ENCODE data around the gene CIDEB.
"Not testable (repeated sequence)": the region's sequence is repeated elsewhere in the genome, so short reads cannot be mapped to it uniquely, and the experiment has no call there.

Gene CIDEB, protein sequence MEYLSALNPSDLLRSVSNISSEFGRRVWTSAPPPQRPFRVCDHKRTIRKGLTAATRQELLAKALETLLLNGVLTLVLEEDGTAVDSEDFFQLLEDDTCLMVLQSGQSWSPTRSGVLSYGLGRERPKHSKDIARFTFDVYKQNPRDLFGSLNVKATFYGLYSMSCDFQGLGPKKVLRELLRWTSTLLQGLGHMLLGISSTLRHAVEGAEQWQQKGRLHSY

GRCh38 chr14:24307575-24308341 is at the start of gene CIDEB:
Gene CIDEB, minus strand, starts transcription at chr14:24307977. Its CDS starts 119 bp downstream, at chr14:24307858.
- DNase-seq = no peak

- no peak for DNase-seq
Observed at GRCh38 chr14:24356208-24356607, 48.4 kb upstream of the CIDEB start.

GRCh38 chr14:24355009-24355408 is 47.2 kb upstream of the CIDEB start:
- DNase-seq = no peak

DNA sequence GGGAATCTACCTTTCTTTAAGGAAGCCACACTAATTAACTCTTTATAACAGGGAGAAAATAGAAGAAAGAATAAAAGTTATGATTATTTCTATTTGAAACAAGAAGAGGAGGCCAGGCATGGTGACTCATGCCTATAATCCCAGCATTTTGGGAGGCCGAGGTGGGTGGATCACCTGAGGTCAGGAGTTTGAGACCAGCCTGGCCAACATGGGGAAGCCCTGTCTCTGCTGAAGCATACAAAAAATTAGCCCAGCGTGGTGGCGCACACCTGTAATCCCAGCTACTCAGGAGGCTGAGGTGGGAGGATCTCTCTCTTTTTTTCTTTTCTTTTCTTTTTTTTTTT is 46.7 kb upstream of the CIDEB start:
- DNase-seq = not testable (repeated sequence)

DNA sequence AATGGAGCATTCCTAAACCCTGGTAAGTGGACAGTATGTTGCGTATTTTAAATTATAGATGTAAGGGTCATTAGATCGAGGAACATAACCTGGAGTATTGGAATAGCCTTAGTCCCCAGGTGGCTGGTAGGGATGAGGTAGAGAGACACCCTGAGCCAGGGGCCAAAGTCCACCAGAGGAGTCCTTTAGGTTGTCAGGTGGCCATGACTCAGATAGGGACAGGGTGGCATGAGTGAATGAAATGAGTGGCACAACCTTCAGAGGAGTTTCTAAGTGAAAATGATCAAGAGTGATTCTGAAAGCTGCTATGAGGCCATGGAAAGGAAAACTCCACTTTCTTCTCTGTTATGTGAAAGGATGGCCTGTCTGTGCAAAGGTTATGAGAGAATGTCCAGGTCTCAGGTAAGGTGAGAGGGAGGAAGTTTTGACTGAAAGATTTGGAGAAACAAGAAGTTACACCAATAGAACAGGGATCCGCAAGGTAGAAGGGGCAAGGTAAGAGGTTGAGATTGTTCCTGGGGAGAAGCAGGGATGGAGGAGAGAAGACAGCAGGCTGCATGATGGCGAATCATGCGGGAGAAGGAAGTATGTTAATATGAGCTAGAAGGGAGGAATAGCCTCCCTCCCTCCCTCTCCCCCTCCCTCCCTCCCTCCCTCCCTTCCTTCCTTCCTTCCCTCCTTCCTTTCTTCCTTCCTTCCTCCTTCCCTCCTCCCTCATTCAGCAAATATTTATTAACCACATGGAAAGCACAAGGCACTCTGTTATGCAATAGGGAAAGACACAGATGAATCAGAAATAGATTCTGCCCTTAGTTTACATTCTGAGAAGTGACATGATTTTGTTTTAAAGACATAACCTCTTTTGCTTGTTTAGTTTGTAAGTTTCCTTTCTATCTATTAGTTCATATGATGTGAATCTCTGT is 46.0 kb upstream of the CIDEB start:
- DNase-seq = no peak

- DNase-seq = no peak
Observed at GRCh38 chr14:24351517-24351916, 43.7 kb upstream of the CIDEB start.

DNA sequence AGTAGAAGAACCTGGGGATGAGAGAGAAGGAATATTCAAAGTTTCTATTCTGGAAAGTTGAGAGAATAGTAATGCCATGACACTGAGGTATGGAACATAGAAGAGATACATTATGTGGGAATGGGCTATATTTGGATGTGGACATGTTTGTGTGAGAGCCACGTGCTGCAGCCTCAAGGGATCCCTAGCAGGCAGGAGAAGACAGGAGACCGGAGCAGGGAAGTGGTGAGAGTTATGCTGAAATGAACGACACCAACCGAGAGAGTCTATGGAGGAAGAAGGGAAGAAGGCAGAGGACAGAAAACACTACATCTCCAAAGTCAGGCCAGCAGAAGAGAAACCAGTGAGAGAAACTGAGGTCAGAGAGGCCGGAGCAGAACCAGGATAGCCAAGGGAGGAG is 42.0 kb upstream of the CIDEB start:
- no peak for DNase-seq

- no peak for DNase-seq
Observed at GRCh38 chr14:24348186-24348585, 40.4 kb upstream of the CIDEB start.

DNA sequence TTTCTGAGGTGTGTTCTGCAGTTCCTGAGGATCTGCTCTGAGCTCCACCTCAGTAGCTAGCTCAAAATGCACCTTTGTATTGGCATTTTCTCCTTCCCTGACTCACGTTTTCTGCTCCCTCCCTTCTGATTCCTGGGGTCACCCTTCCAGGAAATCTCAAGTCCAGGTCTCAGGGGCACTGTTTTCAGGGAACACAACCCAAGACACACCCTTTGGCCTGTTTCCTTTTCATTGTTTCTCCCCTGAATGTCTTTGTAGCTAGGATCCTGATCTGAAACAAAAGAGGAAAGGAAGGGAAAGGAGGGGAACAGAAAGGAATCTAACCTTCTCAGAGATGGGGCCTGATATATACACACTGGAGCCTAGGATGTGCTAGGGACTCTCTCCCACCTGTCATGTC is 39.4 kb upstream of the CIDEB start:
- no peak for DNase-seq

- no peak for DNase-seq
Observed at GRCh38 chr14:24343795-24344660, 36.3 kb upstream of the CIDEB start.

DNA sequence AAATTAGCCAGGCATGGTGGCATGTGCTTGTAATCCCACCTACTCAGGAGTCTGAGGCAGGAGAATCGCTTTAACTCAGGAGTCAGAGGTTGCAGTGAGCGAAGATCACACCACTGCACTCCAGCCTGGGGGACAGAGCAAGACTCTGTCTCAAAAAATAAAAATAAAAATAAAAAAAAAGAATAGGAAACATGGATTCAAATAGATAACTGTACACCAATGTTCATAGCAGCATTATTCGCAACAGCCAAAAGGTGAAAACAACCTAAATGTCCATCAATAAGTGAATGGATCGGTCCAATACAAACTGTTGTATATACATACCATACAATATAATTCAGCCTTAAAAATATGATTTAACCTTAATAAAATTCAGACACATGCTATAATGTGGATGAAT is 35.1 kb upstream of the CIDEB start:
- no peak for DNase-seq

DNA sequence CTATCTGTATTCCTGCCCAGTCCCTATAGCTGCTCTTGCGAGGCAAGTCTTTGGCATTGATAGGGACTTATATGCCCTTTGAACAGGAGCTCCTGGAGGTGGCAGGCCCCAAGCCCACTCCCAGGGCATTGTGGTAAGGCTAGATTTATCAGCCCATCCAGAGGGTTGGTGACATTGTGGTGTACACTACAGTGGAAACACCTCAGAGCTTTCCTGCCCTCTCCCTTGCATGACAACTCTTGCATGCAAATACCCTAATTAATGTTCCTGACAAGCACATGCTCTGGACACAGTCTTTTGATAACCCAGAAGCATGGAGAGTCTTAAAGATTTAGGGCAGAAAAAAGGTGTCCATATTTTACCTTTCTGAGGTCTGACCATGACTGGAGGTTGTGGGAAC is 32.8 kb upstream of the CIDEB start:
- DNase-seq = no peak

- no peak for DNase-seq
Observed at GRCh38 chr14:24339284-24340151, 31.7 kb upstream of the CIDEB start, which contains the start of gene RIPK3. Gene RIPK3, minus strand, starts transcription at chr14:24339991. Its CDS starts 165 bp downstream, at chr14:24339826.

DNA sequence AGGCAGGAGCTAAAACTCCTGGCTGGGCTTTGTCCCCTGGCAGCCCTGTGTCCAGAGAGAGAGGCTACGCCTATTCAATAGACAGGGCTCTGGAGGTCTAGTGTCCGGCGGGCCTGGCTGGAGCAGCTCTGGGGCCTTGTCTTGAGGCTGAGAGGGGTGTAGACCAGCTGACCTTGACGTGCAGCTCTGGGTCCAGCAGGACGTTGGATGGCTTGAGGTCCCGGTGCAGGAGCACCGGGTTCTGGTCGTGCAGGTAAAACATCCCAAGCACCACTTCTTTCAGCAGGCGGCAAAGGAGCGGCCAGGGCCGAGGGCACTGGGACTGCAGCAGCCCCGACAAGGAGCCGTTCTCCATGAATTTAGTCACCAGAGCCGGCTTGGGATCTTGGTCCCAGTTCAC is 31.1 kb upstream of the CIDEB start:
- no peak for DNase-seq

GRCh38 chr14:24337824-24338175 is 30.0 kb upstream of the CIDEB start:
- no peak for DNase-seq

- DNase-seq = no peak
Observed at GRCh38 chr14:24337144-24337823, 29.5 kb upstream of the CIDEB start.

- no peak for DNase-seq
Observed at GRCh38 chr14:24335461-24336171, 27.8 kb upstream of the CIDEB start.

- no peak for DNase-seq
Observed at GRCh38 chr14:24334431-24335291, 26.9 kb upstream of the CIDEB start, which contains the start of gene ADCY4. Gene ADCY4, minus strand, starts transcription at chr14:24335071. Its CDS starts 419 bp downstream, at chr14:24334652.
